Mucosa of stomach (tissue), 1 donor: ENCODE data around the gene PRDM11.

Experiments
- H3K27me3 ChIP-seq: one replicate; pipeline ENCODE4 v1.7.0; 2013; ENCODE audit warnings: mild to moderate bottlenecking, low read length; ENCODE audit not compliant: control insufficient read depth, insufficient read depth
- H3K36me3 ChIP-seq: one replicate; pipeline ENCODE4 v1.7.0; 2013; ENCODE audit warnings: low read length; ENCODE audit not compliant: control insufficient read depth, insufficient read depth
- H3K4me1 ChIP-seq: one replicate; pipeline ENCODE4 v1.7.0; 2013; ENCODE audit warnings: mild to moderate bottlenecking, low read length; ENCODE audit not compliant: control insufficient read depth, insufficient read depth
- H3K4me3 ChIP-seq: one replicate; pipeline ENCODE4 v1.7.0; 2013; ENCODE audit warnings: low read length
- H3K9ac ChIP-seq: one replicate; pipeline ENCODE4 v1.7.0; 2013; ENCODE audit warnings: mild to moderate bottlenecking, low read length, moderate library complexity
- H3K9me3 ChIP-seq: one replicate; pipeline ENCODE4 v1.7.0; 2013; ENCODE audit warnings: mild to moderate bottlenecking, low read length, moderate library complexity; ENCODE audit not compliant: control insufficient read depth
- donor health status: Pancreatic carcinoma.

The PRDM11 gene

GRCh38 chr11:45174168-45174835, 27.9 kb downstream of the PRDM11 start:
- H3K4me1 ChIP-seq: peaks cover 7% of the 10 kb centered on the region
- H3K9me3 ChIP-seq: no peaks in the 10 kb centered on the region
- H3K36me3 ChIP-seq: no peaks in the 10 kb centered on the region
- no peaks in the 10 kb centered on the region for H3K27me3 ChIP-seq
- H3K4me3 ChIP-seq: no peak overlapping the region
- no peak overlapping the region for H3K9ac ChIP-seq

DNA sequence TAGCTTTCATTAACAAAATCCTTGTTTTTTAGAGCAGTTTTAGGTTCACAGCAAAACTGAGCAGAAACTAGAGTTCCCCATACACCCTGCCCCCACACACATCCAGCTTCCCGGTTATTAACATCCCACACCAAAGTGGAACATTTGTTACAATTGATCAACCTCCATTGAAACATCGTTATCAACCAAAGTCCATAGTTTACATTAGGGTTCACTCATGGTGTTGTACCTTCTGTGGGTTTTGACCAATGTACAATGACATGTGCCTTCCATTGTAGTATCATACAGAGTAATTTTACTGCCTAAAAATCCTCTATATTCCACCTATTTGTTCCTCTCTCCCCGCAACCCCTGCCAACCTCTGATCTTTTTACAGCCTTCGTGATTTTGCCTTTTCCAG, 28.5 kb downstream of the PRDM11 start:
- H3K27me3 ChIP-seq: no peaks in the 10 kb centered on the region
- H3K9ac ChIP-seq: no peak overlapping the region
- peaks cover 12% of the 10 kb centered on the region for H3K4me1 ChIP-seq
- no peaks in the 10 kb centered on the region for H3K9me3 ChIP-seq
- no peaks in the 10 kb centered on the region for H3K36me3 ChIP-seq
- no peak overlapping the region for H3K4me3 ChIP-seq

DNA sequence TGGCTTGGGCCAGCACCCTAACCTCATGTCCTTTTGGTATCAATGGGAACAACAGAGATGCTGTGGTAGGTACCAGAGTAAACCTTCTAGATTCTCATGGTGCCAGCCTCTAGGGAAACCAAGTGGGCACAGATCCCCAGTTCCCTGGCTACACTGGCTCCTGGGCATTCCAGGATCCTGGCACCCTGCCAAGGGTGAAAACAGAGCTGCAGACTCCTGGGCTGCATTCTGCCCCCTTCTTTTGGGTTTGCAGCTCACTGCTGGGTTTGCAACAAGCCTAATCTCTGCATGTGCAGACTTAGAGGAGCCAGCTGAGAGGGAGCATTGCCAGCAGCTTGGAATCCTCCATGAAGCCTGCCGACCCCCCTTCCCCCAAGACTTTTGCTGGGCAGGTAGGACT, 30.6 kb downstream of the PRDM11 start:
- Histone ChIP-seq H3K4me1 (peaks cover 24% of the 10 kb centered on the region), H3K36me3 (no peaks in the 10 kb centered on the region), H3K9me3 (no peaks in the 10 kb centered on the region), H3K4me3 (no peak overlapping the region), H3K27me3 (no peaks in the 10 kb centered on the region), H3K9ac (no peak overlapping the region)

GRCh38 chr11:45178223-45178622, 31.8 kb downstream of the PRDM11 start:
- Histone ChIP-seq H3K9ac (no peak overlapping the region), H3K27me3 (no peaks in the 10 kb centered on the region), H3K36me3 (peaks cover 6% of the 10 kb centered on the region), H3K4me1 (peaks cover 24% of the 10 kb centered on the region), H3K4me3 (no peak overlapping the region), H3K9me3 (no peaks in the 10 kb centered on the region)

GRCh38 chr11:45178890-45179671, 32.6 kb downstream of the PRDM11 start:
- Histone ChIP-seq H3K27me3 (no peaks in the 10 kb centered on the region), H3K4me3 (no peak overlapping the region), H3K9ac (no peak overlapping the region), H3K4me1 (peaks cover 21% of the 10 kb centered on the region), H3K36me3 (peaks cover 13% of the 10 kb centered on the region), H3K9me3 (no peaks in the 10 kb centered on the region)

- H3K36me3 ChIP-seq: peaks cover 15% of the 10 kb centered on the region
- no peaks in the 10 kb centered on the region for H3K9me3 ChIP-seq
- H3K4me1 ChIP-seq: peaks cover 17% of the 10 kb centered on the region
- H3K9ac ChIP-seq: peak overlapping the region; percentile 68
- no peak overlapping the region for H3K4me3 ChIP-seq
- no peaks in the 10 kb centered on the region for H3K27me3 ChIP-seq
These were observed 33.3 kb downstream of the PRDM11 start for GRCh38 chr11:45179686-45180178.

- Histone ChIP-seq H3K4me3 (no peak overlapping the region), H3K9me3 (no peaks in the 10 kb centered on the region), H3K9ac (peak overlapping the region; percentile 68), H3K4me1 (peaks cover 17% of the 10 kb centered on the region), H3K27me3 (no peaks in the 10 kb centered on the region), H3K36me3 (peaks cover 15% of the 10 kb centered on the region)
These were observed 33.9 kb downstream of the PRDM11 start for GRCh38 chr11:45180179-45180847.

DNA sequence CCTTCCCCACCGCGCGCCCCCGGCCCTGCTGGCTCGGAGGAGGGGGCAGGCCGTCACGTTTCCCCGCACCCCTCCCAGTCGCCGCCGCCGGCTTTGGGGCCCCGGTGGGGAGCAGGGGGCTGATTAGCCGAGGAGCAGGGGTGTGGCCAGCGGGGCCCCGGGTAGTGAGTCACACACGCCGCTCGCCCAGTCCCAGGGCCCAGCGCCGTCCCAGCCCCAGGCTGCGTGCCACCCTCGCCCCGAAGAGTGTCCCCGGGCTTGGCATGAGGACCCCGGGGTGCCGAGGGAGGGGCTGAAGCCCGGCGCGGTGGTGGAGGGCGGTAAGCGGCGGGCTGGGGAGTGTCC, 34.4 kb downstream of the PRDM11 start:
- Histone ChIP-seq H3K4me1 (peaks cover 17% of the 10 kb centered on the region), H3K4me3 (no peak overlapping the region), H3K27me3 (no peaks in the 10 kb centered on the region), H3K36me3 (peaks cover 15% of the 10 kb centered on the region), H3K9me3 (no peaks in the 10 kb centered on the region), H3K9ac (peak overlapping the region; percentile 64)

DNA sequence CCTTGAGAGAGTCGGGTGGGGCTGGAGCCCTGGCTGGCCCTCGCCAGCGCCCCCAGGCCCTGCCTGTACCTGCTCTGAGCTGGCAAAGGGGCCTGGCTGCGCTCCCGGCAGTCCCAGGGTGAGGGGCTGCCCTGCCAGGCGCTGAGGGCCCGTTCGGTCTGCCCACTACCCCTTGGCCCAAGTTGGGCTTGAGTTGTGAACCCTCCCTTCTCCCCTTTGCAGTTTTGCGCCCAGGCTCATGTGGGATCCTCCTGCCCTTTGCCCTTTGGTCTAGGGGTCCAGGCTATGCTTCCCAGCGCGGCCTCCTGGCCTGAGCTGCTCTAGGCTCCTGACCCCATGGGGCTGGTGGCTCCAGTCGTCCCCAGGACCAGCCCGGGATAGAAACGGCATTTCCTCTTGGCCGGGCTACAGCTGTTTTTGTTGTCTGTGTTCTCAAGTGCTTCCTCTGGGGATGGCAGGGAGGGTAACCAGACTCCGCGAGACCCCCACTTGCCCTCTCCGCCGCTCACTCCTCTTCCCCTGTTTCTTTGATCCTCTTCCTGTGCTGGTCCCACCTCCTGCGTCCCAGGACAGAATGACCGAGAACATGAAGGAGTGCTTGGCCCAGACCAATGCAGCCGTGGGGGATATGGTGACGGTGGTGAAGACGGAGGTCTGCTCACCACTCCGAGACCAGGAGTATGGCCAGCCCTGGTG, 34.9 kb downstream of the PRDM11 start:
- H3K9ac ChIP-seq: peak overlapping the region; percentile 64
- no peak overlapping the region for H3K4me3 ChIP-seq
- H3K9me3 ChIP-seq: no peaks in the 10 kb centered on the region
- H3K36me3 ChIP-seq: peaks cover 15% of the 10 kb centered on the region
- H3K27me3 ChIP-seq: no peaks in the 10 kb centered on the region
- peaks cover 17% of the 10 kb centered on the region for H3K4me1 ChIP-seq

- Histone ChIP-seq H3K9ac (no peak overlapping the region), H3K4me1 (peaks cover 17% of the 10 kb centered on the region)
These were observed 35.6 kb downstream of the PRDM11 start for GRCh38 chr11:45181889-45182550.

DNA sequence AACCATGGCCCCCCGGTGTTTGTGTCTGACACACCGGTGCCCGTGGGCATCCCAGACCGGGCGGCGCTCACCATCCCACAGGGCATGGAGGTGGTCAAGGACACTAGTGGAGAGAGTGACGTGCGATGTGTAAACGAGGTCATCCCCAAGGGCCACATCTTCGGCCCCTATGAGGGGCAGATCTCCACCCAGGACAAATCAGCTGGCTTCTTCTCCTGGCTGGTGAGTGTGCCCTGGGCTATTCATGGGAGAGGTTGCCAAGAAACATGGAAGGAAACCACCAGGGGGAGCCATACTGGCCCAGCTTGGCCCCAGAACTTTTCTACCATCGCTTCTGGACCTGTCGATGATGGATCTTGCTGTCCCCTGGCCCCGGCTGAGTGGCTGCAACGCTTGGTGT, 36.5 kb downstream of the PRDM11 start:
- Histone ChIP-seq H3K9me3 (no peaks in the 10 kb centered on the region), H3K4me1 (peaks cover 17% of the 10 kb centered on the region), H3K4me3 (no peak overlapping the region), H3K27me3 (no peaks in the 10 kb centered on the region), H3K9ac (no peak overlapping the region), H3K36me3 (peaks cover 15% of the 10 kb centered on the region)

More at GRCh38 chr11:45181889-45182550, 35.6 kb downstream of the PRDM11 start:
- Histone ChIP-seq H3K9me3 (no peaks in the 10 kb centered on the region), H3K4me3 (no peak overlapping the region), H3K27me3 (no peaks in the 10 kb centered on the region), H3K36me3 (peaks cover 15% of the 10 kb centered on the region)
